Panc1 (cell line): ENCODE data around the gene ASPHD2. TPM values are rescaled to one million over a fixed set of nuclear protein-coding genes. Genes with fewer than 3 reads are reported as not detected.

Source experiments
- ATAC-seq: fragments of 200-7000 bp; cut with Tn5 transposase; 2 replicates; pipeline ENCODE4 v1.9.1; 2020; ENCODE audit warnings: mild to moderate bottlenecking, moderate library complexity
- BruUV-seq: library from RNA; stranded (reverse); fragments of 400-500 nt; replicated peaks from 2 replicates; lab custom pipeline; 2021; lab: Mats Ljungman, UMichigan
- CTCF ChIA-PET: fragments of 300-600 bp; sonication (Branson Sonifier 250); formaldehyde crosslinking; loops from one replicate; lab custom pipeline; 2022; ENCODE audit warnings: antibody characterized with exemption; lab: Charles Lee
- POLR2A ChIA-PET: fragments of 300-600 bp; sonication (Branson Sonifier 250); formaldehyde crosslinking; loops from one replicate; lab custom pipeline; 2022; ENCODE audit warnings: antibody characterized with exemption; lab: Charles Lee
- DNase-seq: peaks from one replicate; pipeline ENCODE4 v3.0.0-alpha.2; 2010; ENCODE audit warnings: low read depth, low spot score
- H3K27ac ChIP-seq: 2 replicates; pipeline ENCODE4 v1.5.1; 2011; ENCODE audit warnings: mild to moderate bottlenecking, low read length, inconsistent platforms
- H3K27me3 ChIP-seq: fragments of 200-500 bp; sonication (Bioruptor generic); 2 replicates; pipeline ENCODE4 v1.6.0; 2014; ENCODE audit warnings: low read length, inconsistent platforms; ENCODE audit not compliant: control insufficient read depth, insufficient read depth
- H3K36me3 ChIP-seq: fragments of 200-500 bp; sonication (Bioruptor generic); 2 replicates; pipeline ENCODE4 v1.5.1; 2014; ENCODE audit warnings: inconsistent platforms, mild to moderate bottlenecking, low read length, moderate library complexity; ENCODE audit not compliant: control insufficient read depth, insufficient read depth
- H3K4me1 ChIP-seq: 2 replicates; pipeline ENCODE4 v1.5.1; 2011; ENCODE audit warnings: inconsistent platforms, mild to moderate bottlenecking, low read length, moderate library complexity; ENCODE audit not compliant: control insufficient read depth, insufficient read depth
- H3K4me3 ChIP-seq, 2 experiments: 2 replicates each; pipeline ENCODE4 v1.5.1; 2011 to 2012; ENCODE audit warnings: low read depth in 2 of 2, low read length in 2 of 2, mild to moderate bottlenecking in 2 of 2, inconsistent platforms in 1 of 2, moderate library complexity in 1 of 2
- H3K9me3 ChIP-seq: fragments of 200-500 bp; sonication (Bioruptor generic); 2 replicates; pipeline ENCODE4 v1.5.1; 2014; ENCODE audit warnings: low read depth, mild to moderate bottlenecking, inconsistent platforms, low read length, moderate library complexity; ENCODE audit not compliant: control insufficient read depth, insufficient read depth
- POLR2AphosphoS5 ChIP-seq: IDR thresholded peaks from 2 replicates; pipeline ENCODE4 v1.6.1; 2012; ENCODE audit warnings: mild to moderate bottlenecking, low read depth, low read length, moderate library complexity
- SIN3A ChIP-seq: IDR thresholded peaks from 2 replicates; pipeline ENCODE4 v1.6.1; 2012; ENCODE audit warnings: low read depth, mild to moderate bottlenecking, low read length, moderate library complexity, borderline replicate concordance; ENCODE audit not compliant: insufficient read depth
- TCF7L2 ChIP-seq: IDR thresholded peaks from 2 replicates; pipeline ENCODE4 v1.6.1; 2011; ENCODE audit warnings: mild to moderate bottlenecking, low read depth, low read length, inconsistent platforms
- in situ Hi-C: cut with HindIII; loops from 2 replicates; pipeline ENCODE4 v1.10.0; 2016; ENCODE audit warnings: low sequenced_read_pairs, low pct_unique_long_range_greater_than_20kb
- intact Hi-C: fragments of 100-400 bp; cut with micrococcal nuclease; formaldehyde crosslinking; loops from one replicate; pipeline ENCODE4 v1.10.0; 2022; ENCODE audit not compliant: unreplicated experiment
- total RNA-seq: library from RNA; stranded (reverse); gene quantifications from one replicate; pipeline ENCODE4 v1.2.1, GENCODE V29; 2021; ENCODE audit not compliant: unreplicated experiment
- TF ChIP-seq, protein P1 (sequence below), 2 experiments: IDR thresholded peaks; 2 replicates each; pipeline ENCODE4 v1.6.1; 2011 to 2012; ENCODE audit warnings: low read depth in 2 of 2, control low read depth in 1 of 2, low read length in 1 of 2, mild to moderate bottlenecking in 1 of 2, moderate library complexity in 1 of 2; ENCODE audit not compliant: insufficient read depth in 1 of 2
- TF ChIP-seq, protein P2 (sequence below): fragments of 450-650 bp; IDR thresholded peaks from 2 replicates; pipeline ENCODE4 v1.5.1; 2017; ENCODE audit warnings: mild to moderate bottlenecking

ASPHD2 gene
- total RNA-seq, 1 experiment from 2014 or later = 0.15 TPM

DNA sequence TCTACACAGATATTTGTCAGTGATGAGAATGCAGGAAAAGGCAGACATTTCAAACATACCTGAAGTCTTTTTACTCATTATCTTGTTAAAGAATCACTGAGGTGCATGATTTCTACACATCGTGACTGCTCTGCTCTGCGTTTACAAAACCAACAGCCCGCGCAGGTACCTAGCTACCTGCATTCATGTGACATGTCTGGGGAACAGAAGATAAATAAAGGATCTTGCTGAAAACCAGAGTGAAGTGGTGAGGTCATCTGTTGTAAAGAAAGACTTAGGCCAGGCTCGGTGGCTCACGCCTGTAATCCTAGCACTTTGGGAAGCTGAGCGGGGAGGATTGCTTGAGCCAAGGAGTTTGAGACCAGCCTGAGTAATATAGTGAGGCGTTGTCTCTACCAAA lies 15.7 kb downstream of the ASPHD2 start:
- CTCF ChIA-PET = no interaction called here

GRCh38 chr22:26445577-26446275 lies 16.7 kb downstream of the ASPHD2 start:
- in situ Hi-C loops (no loop called here), intact Hi-C loops (no loop called here)
- POLR2A ChIA-PET = no interaction called here
- no peak for DNase-seq
- H3K36me3 ChIP-seq = no peaks in the 10 kb centered on the region
- CTCF ChIA-PET = no interaction called here
- no TSS peak for BruUV-seq
- no peak for ATAC-seq
- TF ChIP-seq SIN3A (no peak), POLR2AphosphoS5 (no peak), TCF7L2 (no peak)
- TF ChIP-seq, protein P1, sequence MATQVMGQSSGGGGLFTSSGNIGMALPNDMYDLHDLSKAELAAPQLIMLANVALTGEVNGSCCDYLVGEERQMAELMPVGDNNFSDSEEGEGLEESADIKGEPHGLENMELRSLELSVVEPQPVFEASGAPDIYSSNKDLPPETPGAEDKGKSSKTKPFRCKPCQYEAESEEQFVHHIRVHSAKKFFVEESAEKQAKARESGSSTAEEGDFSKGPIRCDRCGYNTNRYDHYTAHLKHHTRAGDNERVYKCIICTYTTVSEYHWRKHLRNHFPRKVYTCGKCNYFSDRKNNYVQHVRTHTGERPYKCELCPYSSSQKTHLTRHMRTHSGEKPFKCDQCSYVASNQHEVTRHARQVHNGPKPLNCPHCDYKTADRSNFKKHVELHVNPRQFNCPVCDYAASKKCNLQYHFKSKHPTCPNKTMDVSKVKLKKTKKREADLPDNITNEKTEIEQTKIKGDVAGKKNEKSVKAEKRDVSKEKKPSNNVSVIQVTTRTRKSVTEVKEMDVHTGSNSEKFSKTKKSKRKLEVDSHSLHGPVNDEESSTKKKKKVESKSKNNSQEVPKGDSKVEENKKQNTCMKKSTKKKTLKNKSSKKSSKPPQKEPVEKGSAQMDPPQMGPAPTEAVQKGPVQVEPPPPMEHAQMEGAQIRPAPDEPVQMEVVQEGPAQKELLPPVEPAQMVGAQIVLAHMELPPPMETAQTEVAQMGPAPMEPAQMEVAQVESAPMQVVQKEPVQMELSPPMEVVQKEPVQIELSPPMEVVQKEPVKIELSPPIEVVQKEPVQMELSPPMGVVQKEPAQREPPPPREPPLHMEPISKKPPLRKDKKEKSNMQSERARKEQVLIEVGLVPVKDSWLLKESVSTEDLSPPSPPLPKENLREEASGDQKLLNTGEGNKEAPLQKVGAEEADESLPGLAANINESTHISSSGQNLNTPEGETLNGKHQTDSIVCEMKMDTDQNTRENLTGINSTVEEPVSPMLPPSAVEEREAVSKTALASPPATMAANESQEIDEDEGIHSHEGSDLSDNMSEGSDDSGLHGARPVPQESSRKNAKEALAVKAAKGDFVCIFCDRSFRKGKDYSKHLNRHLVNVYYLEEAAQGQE (IDR thresholded peaks at IDR 0.05; ENCODE audit: insufficient read depth in 1 of 2, low read depth in 2 of 2, low read length in 1 of 2) = no peak
- TF ChIP-seq, protein P2, sequence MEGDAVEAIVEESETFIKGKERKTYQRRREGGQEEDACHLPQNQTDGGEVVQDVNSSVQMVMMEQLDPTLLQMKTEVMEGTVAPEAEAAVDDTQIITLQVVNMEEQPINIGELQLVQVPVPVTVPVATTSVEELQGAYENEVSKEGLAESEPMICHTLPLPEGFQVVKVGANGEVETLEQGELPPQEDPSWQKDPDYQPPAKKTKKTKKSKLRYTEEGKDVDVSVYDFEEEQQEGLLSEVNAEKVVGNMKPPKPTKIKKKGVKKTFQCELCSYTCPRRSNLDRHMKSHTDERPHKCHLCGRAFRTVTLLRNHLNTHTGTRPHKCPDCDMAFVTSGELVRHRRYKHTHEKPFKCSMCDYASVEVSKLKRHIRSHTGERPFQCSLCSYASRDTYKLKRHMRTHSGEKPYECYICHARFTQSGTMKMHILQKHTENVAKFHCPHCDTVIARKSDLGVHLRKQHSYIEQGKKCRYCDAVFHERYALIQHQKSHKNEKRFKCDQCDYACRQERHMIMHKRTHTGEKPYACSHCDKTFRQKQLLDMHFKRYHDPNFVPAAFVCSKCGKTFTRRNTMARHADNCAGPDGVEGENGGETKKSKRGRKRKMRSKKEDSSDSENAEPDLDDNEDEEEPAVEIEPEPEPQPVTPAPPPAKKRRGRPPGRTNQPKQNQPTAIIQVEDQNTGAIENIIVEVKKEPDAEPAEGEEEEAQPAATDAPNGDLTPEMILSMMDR = no peak
- H3K4me1 ChIP-seq = no peaks in the 10 kb centered on the region
- no peaks in the 10 kb centered on the region for H3K27me3 ChIP-seq
- H3K9me3 ChIP-seq = no peaks in the 10 kb centered on the region
- H3K27ac ChIP-seq = no peak overlapping the region
- H3K4me3 ChIP-seq = no peak overlapping the region

More for the DNA sequence above, 15.7 kb downstream of the ASPHD2 start:
- Histone ChIP-seq H3K36me3 (no peaks in the 10 kb centered on the region), H3K9me3 (no peaks in the 10 kb centered on the region), H3K4me3 (no peak overlapping the region), H3K27me3 (no peaks in the 10 kb centered on the region), H3K4me1 (no peaks in the 10 kb centered on the region), H3K27ac (no peak overlapping the region)
- POLR2A ChIA-PET = no interaction called here
- in situ Hi-C loops = no loop called here
- intact Hi-C loops = no loop called here
- BruUV-seq = no TSS peak
- ATAC-seq (no peak), DNase-seq (no peak)
- no peak for TF ChIP-seq POLR2AphosphoS5
- no peak for TF ChIP-seq TCF7L2
- no peak for TF ChIP-seq SIN3A
- TF ChIP-seq, protein P1 (IDR thresholded peaks at IDR 0.05; ENCODE audit: insufficient read depth in 1 of 2, low read depth in 2 of 2, low read length in 1 of 2) = no peak
- TF ChIP-seq, protein P2 = no peak
